B cell (primary cell): Measurements from ENCODE around the gene ZNF581.

Experiments
- EZH2 ChIP-seq: IDR thresholded peaks from 2 replicates; pipeline ENCODE4 v1.6.1; 2012; ENCODE audit warnings: borderline replicate concordance, low read depth, mild to moderate bottlenecking, moderate library complexity, low read length; ENCODE audit not compliant: insufficient read depth, poor library complexity, severe bottlenecking
- TF ChIP-seq, protein P1 (sequence below): fragments of 200-600 bp; IDR thresholded peaks from one replicate; pipeline ENCODE4 v1.8.0; 2022; ENCODE audit warnings: antibody characterized with exemption, mild to moderate bottlenecking

DNA sequence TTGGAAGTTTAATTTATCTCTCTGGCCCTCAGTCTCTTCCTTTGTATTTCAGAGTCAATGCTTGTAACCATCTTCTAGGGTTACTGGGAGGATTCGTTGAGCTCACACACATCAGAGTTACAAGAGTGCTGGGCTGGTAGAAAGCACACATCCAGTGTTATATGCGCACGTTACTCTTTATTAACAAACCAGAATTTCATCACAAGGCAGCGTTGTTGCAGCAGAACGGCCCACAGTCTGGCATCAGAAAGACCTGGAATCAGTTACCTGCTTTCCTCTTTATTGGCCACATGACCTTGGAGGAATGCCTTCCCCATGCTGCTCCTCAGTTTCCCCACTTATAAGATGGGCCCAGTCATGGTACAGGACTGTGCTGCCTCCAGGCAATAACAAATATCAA is 34.1 kb upstream of the ZNF581 start:
- TF ChIP-seq, protein P1, sequence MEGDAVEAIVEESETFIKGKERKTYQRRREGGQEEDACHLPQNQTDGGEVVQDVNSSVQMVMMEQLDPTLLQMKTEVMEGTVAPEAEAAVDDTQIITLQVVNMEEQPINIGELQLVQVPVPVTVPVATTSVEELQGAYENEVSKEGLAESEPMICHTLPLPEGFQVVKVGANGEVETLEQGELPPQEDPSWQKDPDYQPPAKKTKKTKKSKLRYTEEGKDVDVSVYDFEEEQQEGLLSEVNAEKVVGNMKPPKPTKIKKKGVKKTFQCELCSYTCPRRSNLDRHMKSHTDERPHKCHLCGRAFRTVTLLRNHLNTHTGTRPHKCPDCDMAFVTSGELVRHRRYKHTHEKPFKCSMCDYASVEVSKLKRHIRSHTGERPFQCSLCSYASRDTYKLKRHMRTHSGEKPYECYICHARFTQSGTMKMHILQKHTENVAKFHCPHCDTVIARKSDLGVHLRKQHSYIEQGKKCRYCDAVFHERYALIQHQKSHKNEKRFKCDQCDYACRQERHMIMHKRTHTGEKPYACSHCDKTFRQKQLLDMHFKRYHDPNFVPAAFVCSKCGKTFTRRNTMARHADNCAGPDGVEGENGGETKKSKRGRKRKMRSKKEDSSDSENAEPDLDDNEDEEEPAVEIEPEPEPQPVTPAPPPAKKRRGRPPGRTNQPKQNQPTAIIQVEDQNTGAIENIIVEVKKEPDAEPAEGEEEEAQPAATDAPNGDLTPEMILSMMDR = no peak
- TF ChIP-seq EZH2 = no peak
